ENCODE measurements around the gene PPCDC. TPM values are rescaled to one million over a fixed set of nuclear protein-coding genes. Genes with fewer than 3 reads are reported as not detected.

The PPCDC gene
- total and polyA plus RNA-seq, 4 donors, result 7.4 to 9.3 (median 8.4) TPM

DNA sequence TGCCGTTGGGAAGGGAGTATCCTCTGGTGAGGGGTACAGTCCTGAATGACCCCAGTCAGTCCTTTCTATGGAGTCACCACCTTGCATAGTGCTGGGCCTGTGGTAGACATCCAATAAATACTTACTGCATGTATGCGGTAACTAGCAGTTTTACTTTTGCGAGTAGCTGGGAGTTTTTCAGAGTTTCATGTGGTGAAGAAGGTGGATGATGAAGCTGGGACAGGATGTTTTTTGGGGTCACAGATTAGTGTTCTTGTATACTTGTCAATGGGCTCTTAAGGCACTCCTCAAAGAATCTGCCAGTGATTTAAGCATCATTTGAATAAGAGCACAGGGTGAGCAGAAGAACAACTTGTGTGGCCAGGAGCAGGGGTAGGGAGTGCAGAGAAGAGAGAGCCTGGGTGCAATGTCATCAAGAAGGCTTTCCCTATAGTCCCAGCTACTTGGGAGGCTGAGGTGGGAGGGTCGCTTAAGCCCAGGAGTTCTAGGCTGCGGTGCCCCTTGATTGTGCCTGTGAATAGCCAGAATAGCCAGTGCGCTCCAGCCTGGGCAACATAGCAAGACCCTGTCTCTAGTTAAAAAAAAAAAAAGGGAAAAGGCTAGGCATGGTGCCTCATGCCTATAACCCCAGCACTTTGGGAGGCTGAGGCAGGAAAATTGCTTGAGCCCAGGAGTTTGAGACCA is 22.1 kb downstream of the PPCDC start:
- TF ChIP-seq RAD21 (IDR thresholded peaks at IDR 0.05) (no peak), YY1 (IDR thresholded peaks at IDR 0.05) (no peak), HNF4A (conservative IDR thresholded peaks at IDR 0.05) (no peak), GABPA (IDR thresholded peaks at IDR 0.05 in 1 of 2, conservative IDR thresholded peaks at IDR 0.05 in 1 of 2) (no peak), EGR1 (IDR thresholded peaks at IDR 0.05; ENCODE audit: low read depth in 2 of 2) (no peak), HNF4G (IDR thresholded peaks at IDR 0.05) (no peak), FOXA1 (IDR thresholded peaks at IDR 0.05) (no peak), TAF1 (conservative IDR thresholded peaks at IDR 0.05) (no peak), RXRA (IDR thresholded peaks at IDR 0.05) (no peak), NR2F2 (IDR thresholded peaks at IDR 0.05) (no peak), JUND (IDR thresholded peaks at IDR 0.05) (no peak), SP1 (IDR thresholded peaks at IDR 0.05) (no peak)
- TF ChIP-seq, protein P1, sequence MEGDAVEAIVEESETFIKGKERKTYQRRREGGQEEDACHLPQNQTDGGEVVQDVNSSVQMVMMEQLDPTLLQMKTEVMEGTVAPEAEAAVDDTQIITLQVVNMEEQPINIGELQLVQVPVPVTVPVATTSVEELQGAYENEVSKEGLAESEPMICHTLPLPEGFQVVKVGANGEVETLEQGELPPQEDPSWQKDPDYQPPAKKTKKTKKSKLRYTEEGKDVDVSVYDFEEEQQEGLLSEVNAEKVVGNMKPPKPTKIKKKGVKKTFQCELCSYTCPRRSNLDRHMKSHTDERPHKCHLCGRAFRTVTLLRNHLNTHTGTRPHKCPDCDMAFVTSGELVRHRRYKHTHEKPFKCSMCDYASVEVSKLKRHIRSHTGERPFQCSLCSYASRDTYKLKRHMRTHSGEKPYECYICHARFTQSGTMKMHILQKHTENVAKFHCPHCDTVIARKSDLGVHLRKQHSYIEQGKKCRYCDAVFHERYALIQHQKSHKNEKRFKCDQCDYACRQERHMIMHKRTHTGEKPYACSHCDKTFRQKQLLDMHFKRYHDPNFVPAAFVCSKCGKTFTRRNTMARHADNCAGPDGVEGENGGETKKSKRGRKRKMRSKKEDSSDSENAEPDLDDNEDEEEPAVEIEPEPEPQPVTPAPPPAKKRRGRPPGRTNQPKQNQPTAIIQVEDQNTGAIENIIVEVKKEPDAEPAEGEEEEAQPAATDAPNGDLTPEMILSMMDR (IDR thresholded peaks at IDR 0.05; ENCODE audit: low read depth, low read length, missing input control), result no peak
- TF ChIP-seq, protein P2, sequence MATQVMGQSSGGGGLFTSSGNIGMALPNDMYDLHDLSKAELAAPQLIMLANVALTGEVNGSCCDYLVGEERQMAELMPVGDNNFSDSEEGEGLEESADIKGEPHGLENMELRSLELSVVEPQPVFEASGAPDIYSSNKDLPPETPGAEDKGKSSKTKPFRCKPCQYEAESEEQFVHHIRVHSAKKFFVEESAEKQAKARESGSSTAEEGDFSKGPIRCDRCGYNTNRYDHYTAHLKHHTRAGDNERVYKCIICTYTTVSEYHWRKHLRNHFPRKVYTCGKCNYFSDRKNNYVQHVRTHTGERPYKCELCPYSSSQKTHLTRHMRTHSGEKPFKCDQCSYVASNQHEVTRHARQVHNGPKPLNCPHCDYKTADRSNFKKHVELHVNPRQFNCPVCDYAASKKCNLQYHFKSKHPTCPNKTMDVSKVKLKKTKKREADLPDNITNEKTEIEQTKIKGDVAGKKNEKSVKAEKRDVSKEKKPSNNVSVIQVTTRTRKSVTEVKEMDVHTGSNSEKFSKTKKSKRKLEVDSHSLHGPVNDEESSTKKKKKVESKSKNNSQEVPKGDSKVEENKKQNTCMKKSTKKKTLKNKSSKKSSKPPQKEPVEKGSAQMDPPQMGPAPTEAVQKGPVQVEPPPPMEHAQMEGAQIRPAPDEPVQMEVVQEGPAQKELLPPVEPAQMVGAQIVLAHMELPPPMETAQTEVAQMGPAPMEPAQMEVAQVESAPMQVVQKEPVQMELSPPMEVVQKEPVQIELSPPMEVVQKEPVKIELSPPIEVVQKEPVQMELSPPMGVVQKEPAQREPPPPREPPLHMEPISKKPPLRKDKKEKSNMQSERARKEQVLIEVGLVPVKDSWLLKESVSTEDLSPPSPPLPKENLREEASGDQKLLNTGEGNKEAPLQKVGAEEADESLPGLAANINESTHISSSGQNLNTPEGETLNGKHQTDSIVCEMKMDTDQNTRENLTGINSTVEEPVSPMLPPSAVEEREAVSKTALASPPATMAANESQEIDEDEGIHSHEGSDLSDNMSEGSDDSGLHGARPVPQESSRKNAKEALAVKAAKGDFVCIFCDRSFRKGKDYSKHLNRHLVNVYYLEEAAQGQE (IDR thresholded peaks at IDR 0.05), result no peak
- TF ChIP-seq, protein P3, sequence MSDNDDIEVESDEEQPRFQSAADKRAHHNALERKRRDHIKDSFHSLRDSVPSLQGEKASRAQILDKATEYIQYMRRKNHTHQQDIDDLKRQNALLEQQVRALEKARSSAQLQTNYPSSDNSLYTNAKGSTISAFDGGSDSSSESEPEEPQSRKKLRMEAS (IDR thresholded peaks at IDR 0.05), result no peak
- TF ChIP-seq, protein P4, sequence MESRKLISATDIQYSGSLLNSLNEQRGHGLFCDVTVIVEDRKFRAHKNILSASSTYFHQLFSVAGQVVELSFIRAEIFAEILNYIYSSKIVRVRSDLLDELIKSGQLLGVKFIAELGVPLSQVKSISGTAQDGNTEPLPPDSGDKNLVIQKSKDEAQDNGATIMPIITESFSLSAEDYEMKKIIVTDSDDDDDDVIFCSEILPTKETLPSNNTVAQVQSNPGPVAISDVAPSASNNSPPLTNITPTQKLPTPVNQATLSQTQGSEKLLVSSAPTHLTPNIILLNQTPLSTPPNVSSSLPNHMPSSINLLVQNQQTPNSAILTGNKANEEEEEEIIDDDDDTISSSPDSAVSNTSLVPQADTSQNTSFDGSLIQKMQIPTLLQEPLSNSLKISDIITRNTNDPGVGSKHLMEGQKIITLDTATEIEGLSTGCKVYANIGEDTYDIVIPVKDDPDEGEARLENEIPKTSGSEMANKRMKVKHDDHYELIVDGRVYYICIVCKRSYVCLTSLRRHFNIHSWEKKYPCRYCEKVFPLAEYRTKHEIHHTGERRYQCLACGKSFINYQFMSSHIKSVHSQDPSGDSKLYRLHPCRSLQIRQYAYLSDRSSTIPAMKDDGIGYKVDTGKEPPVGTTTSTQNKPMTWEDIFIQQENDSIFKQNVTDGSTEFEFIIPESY (IDR thresholded peaks at IDR 0.05), result no peak
- TF ChIP-seq, protein P5, sequence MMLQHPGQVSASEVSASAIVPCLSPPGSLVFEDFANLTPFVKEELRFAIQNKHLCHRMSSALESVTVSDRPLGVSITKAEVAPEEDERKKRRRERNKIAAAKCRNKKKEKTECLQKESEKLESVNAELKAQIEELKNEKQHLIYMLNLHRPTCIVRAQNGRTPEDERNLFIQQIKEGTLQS (IDR thresholded peaks at IDR 0.05), result no peak
- Histone ChIP-seq H3K9ac (ENCODE audit: low read depth in 1 of 2, low read length in 2 of 2) (no peak overlapping the region), H3K4me3 (ENCODE audit: low read depth in 1 of 3, low read length in 3 of 3) (no peak overlapping the region)

More for the DNA sequence above, 22.1 kb downstream of the PPCDC start:
- Histone ChIP-seq H3K36me3 (ENCODE audit: control insufficient read depth in 4 of 4, insufficient read depth in 3 of 4, low read depth in 1 of 4, low read length in 3 of 4) (no peaks in the 10 kb centered on the region), H3K9me3 (ENCODE audit: control insufficient read depth in 4 of 4, low read length in 3 of 4) (no peaks in the 10 kb centered on the region), H3K4me1 (ENCODE audit: control insufficient read depth in 4 of 4, insufficient read depth in 4 of 4, low read length in 3 of 4) (peaks cover 2 to 27% (median 14%) of the 10 kb centered on the region in 4 donors), H3K27me3 (ENCODE audit: control insufficient read depth in 4 of 4, insufficient read depth in 4 of 4, low read length in 3 of 4) (no peaks in the 10 kb centered on the region), H3K27ac (ENCODE audit: low read depth in 1 of 2, low read length in 2 of 2) (peak overlapping the region in 1 of 2 donors; percentile 90)
- 95% methylated on average over 6 of the region's 6 CpGs for WGBS
- DNase-seq (ENCODE audit: low spot score), result no peak
